Stimulated activated CD4-positive, alpha-beta T cell treated with anti-CD3 and anti-CD28 coated beads, Interleukin-4, amount 100 ng/mL, for 48 hours (primary cell): Measurements from ENCODE around the gene DPF3.
"Not testable (repeated sequence)": the region's sequence is repeated elsewhere in the genome, so short reads cannot be mapped to it uniquely, and the experiment has no call there.

Experiments
- DNase-seq, 2 donors: peaks; one replicate each; pipeline ENCODE4 v3.0.0-alpha.2; 2020; ENCODE audit warnings: low read depth in 2 of 2

The DPF3 gene

GRCh38 chr14:72774894-72775620 lies 118.8 kb downstream of the DPF3 start:
- no peak for DNase-seq

GRCh38 chr14:72774141-72774540 lies 119.8 kb downstream of the DPF3 start:
- DNase-seq, result no peak

- no peak for DNase-seq
Measured at GRCh38 chr14:72771561-72771960, 122.3 kb downstream of the DPF3 start.

GRCh38 chr14:72766296-72766695 lies 127.6 kb downstream of the DPF3 start:
- no peak for DNase-seq

- DNase-seq, result no peak
Measured at GRCh38 chr14:72763892-72764291, 130.0 kb downstream of the DPF3 start.

GRCh38 chr14:72759670-72760069 lies 134.2 kb downstream of the DPF3 start:
- DNase-seq, result no peak

- DNase-seq, result no peak
Measured at GRCh38 chr14:72758993-72759392, 134.9 kb downstream of the DPF3 start.

GRCh38 chr14:72758420-72758819 lies 135.5 kb downstream of the DPF3 start:
- no peak for DNase-seq

GRCh38 chr14:72756967-72757366 lies 136.9 kb downstream of the DPF3 start:
- no peak for DNase-seq

- no peak for DNase-seq
Measured at GRCh38 chr14:72755766-72756165, 138.1 kb downstream of the DPF3 start.

GRCh38 chr14:72754949-72755348 lies 139.0 kb downstream of the DPF3 start:
- DNase-seq, result no peak

- no peak for DNase-seq
Measured at GRCh38 chr14:72753879-72754400, 140.0 kb downstream of the DPF3 start.

- DNase-seq, result no peak
Measured at GRCh38 chr14:72753044-72753710, 140.7 kb downstream of the DPF3 start.

GRCh38 chr14:72752034-72752412 lies 141.9 kb downstream of the DPF3 start:
- no peak for DNase-seq

GRCh38 chr14:72751276-72752033 lies 142.4 kb downstream of the DPF3 start:
- no peak for DNase-seq

GRCh38 chr14:72748921-72749320 lies 145.0 kb downstream of the DPF3 start:
- not testable (repeated sequence) for DNase-seq

GRCh38 chr14:72747652-72748051 lies 146.2 kb downstream of the DPF3 start:
- no peak for DNase-seq

GRCh38 chr14:72745991-72746980 lies 147.6 kb downstream of the DPF3 start:
- DNase-seq, result no peak

GRCh38 chr14:72745546-72745945 lies 148.4 kb downstream of the DPF3 start:
- DNase-seq, result no peak

GRCh38 chr14:72744416-72745120 lies 149.3 kb downstream of the DPF3 start:
- no peak for DNase-seq

- DNase-seq, result no peak
Measured at GRCh38 chr14:72743626-72744025, 150.3 kb downstream of the DPF3 start.
